NCI-H2196 (cell line): ENCODE data around the gene TBC1D19.

ENCODE experiments used
- DNase-seq: peaks from one replicate; lab custom pipeline; 2025; ENCODE audit not compliant: unreplicated experiment; lab: John Stamatoyannopoulos, UW

The TBC1D19 gene

GRCh38 chr4:26779224-26779623, 195.3 kb downstream of the TBC1D19 start:
- DNase-seq, result no peak

- peak; percentile 4 for DNase-seq
Measured at GRCh38 chr4:26779674-26780073, 195.8 kb downstream of the TBC1D19 start.

- DNase-seq, result no peak
Measured at GRCh38 chr4:26780539-26780938, 196.7 kb downstream of the TBC1D19 start.

- DNase-seq, result no peak
Measured at GRCh38 chr4:26782168-26782829, 198.4 kb downstream of the TBC1D19 start.

DNA sequence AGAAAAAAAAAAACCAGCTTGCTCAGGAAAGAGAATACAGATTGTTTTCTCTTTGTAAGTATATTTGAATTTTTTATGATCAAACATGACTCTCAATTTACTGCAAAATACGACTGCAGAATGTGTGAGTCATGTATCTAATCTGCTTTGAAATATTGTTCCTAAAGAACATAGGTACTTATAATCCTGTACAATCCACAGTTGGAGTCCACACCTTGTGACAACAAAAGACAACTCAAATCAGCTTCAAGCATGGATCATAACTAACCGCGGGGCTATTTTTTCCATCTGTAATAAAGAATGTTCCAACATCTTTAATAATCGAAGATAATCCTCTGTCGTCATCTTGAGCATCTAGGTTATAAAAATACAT, 198.9 kb downstream of the TBC1D19 start:
- no peak for DNase-seq

GRCh38 chr4:26784207-26784865, 200.5 kb downstream of the TBC1D19 start:
- no peak for DNase-seq

- DNase-seq, result no peak
Measured at GRCh38 chr4:26785312-26785711, 201.4 kb downstream of the TBC1D19 start.

GRCh38 chr4:26785810-26786209, 201.9 kb downstream of the TBC1D19 start:
- no peak for DNase-seq

DNA sequence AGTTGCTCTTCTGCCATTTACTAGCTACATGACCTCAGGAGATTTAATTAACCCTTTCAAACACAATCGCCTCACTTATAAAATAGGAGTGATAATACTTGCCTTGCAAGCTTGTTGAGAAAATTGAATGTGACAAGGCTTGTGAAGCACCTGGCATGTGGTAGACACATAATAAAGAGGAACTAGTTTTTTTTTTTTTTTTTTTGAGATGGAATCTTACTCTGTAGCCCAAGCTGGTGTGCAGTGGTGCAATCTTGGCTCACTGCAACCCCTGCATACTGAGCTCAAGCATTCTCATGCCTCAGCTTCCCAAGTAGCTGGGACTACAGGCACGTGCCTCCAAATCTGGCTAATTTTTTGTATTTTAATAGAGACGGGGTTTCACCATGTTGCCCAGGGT, 203.0 kb downstream of the TBC1D19 start:
- no peak for DNase-seq

- peak; percentile 56 for DNase-seq
Measured at GRCh38 chr4:26787461-26788340, 203.8 kb downstream of the TBC1D19 start.

DNA sequence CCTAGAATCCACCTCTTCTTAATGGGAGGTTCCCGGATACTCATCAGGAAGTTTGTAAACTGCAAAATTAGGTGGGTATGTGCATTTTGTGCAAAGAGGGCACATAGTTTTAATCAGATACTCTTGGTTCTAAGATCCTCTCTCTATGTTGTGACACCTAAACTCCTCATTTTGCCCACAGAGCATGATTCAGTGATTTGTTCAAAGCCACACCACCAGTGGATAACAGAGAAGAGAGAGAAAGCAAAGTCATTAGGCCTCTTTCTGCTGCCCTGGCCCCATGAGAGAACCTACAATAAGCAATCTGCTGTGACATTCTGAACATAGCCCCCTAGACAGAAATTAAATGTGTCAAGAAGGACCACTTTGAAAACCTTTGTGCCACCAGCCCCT, 204.5 kb downstream of the TBC1D19 start:
- DNase-seq, result no peak

- no peak for DNase-seq
Measured at GRCh38 chr4:26789208-26789607, 205.3 kb downstream of the TBC1D19 start.

GRCh38 chr4:26791346-26791745, 207.5 kb downstream of the TBC1D19 start:
- DNase-seq, result no peak

DNA sequence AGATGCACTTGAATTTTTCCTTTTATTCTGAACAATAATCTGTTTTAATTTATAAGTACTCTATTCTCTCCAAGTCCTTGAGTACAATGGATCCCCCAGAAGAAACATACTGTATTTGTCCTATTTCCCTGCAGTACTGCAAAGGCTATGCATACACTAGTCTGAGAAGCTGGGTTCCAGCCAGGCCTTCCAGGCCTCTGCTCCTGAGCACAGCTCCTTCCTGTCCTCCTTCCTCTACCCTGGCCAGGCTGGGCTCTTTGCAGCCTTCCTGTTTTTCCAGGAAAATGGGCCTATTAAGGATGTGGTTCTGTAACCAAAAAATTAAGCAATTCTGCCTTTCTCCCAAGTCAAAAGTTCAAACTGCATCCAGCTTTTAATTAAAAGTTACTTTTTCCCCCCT, 208.8 kb downstream of the TBC1D19 start:
- DNase-seq, result no peak

DNA sequence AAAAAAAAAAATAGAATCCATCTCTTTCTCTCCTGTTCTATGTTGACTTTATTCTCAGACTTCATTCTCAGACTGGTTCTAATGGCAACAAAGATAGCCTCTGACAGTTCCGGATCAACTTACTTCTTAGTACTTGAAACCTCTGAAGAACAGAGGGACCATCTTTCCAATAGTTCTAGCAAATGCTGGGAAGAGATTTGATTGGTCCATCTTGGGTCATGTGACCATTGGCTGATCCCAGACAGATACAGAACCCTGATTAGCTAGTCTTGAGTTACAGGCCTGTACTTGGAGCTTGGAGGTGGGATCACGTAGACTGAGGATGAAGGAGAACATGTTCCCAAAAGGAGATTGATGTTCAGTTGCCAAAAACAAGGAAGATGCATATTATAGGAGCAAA, 209.9 kb downstream of the TBC1D19 start:
- DNase-seq, result no peak

GRCh38 chr4:26796081-26796480, 212.2 kb downstream of the TBC1D19 start:
- no peak for DNase-seq

DNA sequence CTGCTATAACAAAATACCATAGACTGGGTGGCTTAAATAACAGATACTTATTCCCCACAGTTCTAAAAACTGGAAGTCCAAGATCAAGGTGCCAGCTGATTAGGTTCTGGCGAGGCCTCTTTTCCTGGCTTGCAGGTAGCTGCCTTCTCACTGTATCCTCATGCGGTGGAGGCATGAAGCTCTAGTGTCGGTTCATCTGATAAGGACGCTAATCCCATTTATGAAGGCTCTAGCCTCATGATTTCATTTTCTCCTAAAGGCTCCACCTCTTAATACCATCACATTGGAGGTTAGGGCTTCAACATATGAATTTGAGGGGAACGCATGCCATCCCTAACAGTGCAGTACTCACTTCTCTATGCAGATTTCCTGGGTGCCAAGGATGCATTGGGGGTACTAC, 218.9 kb downstream of the TBC1D19 start:
- DNase-seq, result no peak

GRCh38 chr4:26803211-26803861, 219.5 kb downstream of the TBC1D19 start:
- no peak for DNase-seq

- no peak for DNase-seq
Measured at GRCh38 chr4:26804451-26804850, 220.6 kb downstream of the TBC1D19 start.

DNA sequence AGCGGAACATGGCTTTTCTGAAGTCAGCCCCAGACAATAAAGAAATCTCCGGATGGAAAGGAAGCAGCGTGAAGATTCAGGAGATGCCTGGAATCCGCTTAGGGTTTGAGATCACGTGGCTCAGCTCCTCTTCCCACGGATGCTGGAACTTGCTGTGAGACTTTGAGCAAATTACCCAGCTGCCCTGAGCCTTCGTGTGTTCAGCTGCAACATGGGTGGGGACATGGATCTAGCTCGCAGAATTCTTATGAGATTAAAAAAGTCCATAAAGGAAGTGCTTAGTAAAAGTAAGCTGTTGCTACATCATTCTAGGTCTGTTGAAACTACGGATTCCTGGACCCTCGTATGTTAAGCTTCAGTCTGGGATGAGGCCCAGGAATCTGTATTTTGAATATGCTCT, 221.0 kb downstream of the TBC1D19 start:
- no peak for DNase-seq
